Small intestine (tissue), 7 donors: ENCODE data around the gene OR5H1. TPM values are rescaled to one million over a fixed set of nuclear protein-coding genes. Genes with fewer than 3 reads are reported as not detected.

Source experiments
- DNase-seq, 2 donors: peaks; one replicate each; pipeline versions ENCODE4 v3.0.0 to v3.0.0-alpha.2; 2013
- FAIRE-seq: peaks from 2 replicates; lab custom pipeline; 2012; peaks lifted over from hg19 to GRCh38; lab: Jason Lieb, UNC
- H3K27ac ChIP-seq, 3 donors: one replicate each; pipeline ENCODE4 v1.5.1; 2013; ENCODE audit warnings: low read length in 2 of 3, mild to moderate bottlenecking in 2 of 3, control low read depth in 1 of 3, inconsistent platforms in 1 of 3, low read depth in 1 of 3, moderate library complexity in 1 of 3
- H3K27me3 ChIP-seq, 3 donors: one replicate each; pipeline ENCODE4 v1.6.1; 2013; ENCODE audit warnings: low read length in 3 of 3, inconsistent platforms in 1 of 3; ENCODE audit not compliant: control insufficient read depth in 3 of 3, insufficient read depth in 3 of 3
- H3K36me3 ChIP-seq, 3 donors: one replicate each; pipeline ENCODE4 v1.6.1; 2013; ENCODE audit warnings: low read length in 3 of 3, inconsistent platforms in 1 of 3, low read depth in 1 of 3, mild to moderate bottlenecking in 1 of 3, moderate library complexity in 1 of 3; ENCODE audit not compliant: control insufficient read depth in 3 of 3, insufficient read depth in 2 of 3
- H3K4me1 ChIP-seq, 3 donors: one replicate each; pipeline ENCODE4 v1.6.1; 2013; ENCODE audit warnings: low read length in 2 of 3, inconsistent platforms in 1 of 3, low read depth in 1 of 3, mild to moderate bottlenecking in 1 of 3, moderate library complexity in 1 of 3; ENCODE audit not compliant: control insufficient read depth in 3 of 3, insufficient read depth in 2 of 3
- H3K4me3 ChIP-seq, 3 donors: one replicate each; pipeline ENCODE4 v1.5.1; 2013; ENCODE audit warnings: low read length in 3 of 3, control low read depth in 1 of 3, inconsistent platforms in 1 of 3, low read depth in 1 of 3, mild to moderate bottlenecking in 1 of 3, moderate library complexity in 1 of 3
- H3K9me3 ChIP-seq, 2 donors: one replicate each; pipeline ENCODE4 v1.6.1; 2013; ENCODE audit warnings: low read depth in 1 of 2, low read length in 1 of 2; ENCODE audit not compliant: control insufficient read depth in 2 of 2, insufficient read depth in 1 of 2
- WGBS, 3 donors: extraction: QIAGEN DNeasy Blood & Tissue Kit; methylation state at CpG; one replicate each; pipeline ENCODE4 v1.1.7; 2013; 5-methylcytosine and 5-hydroxymethylcytosine counted together
- polyA plus RNA-seq, 4 donors: library from polyadenylated mRNA; stranded (reverse) in 3 of 4; unstranded in 1 of 4; fragments of 200-250 nt in 3 of 4; fragments of 120-200 nt in 1 of 4; gene quantifications; one replicate each; pipeline versions ENCODE4 v1.2.1 to v1.2.3, GENCODE V29; 2013
- donor health status: healthy with polysubstance abuse.
- donor health status: control.
- donor health status: control.
- donor health status: Bipolar disorder and iron deficiency.
- donor health status: healthy.

Gene OR5H1
- polyA plus RNA-seq, 4 donors = not detected

DNA sequence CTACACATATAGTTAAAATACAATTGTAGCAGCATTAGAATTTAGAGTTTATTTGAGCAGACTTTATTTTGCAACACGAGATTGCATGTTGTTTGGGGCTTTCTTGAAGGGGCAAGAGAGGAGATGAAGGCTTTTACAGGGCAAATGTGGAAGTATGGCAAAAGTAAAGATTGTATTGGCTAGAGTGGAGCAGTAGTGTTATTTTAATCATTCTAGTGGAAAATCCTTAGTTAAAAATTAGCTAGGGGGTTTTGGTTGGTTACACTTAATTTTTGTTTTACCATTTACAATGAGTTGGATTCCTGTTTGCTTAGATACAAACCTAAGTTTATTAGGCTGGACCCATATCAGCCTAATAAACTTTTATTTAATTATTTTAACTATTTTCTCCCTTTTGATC lies 40.5 kb downstream of the OR5H1 start:
- Histone ChIP-seq H3K9me3 (no peaks in the 10 kb centered on the region), H3K36me3 (no peaks in the 10 kb centered on the region), H3K27ac (no peak overlapping the region), H3K27me3 (no peaks in the 10 kb centered on the region), H3K4me1 (no peaks in the 10 kb centered on the region), H3K4me3 (no peak overlapping the region)
- DNase-seq = no peak
- no peak for FAIRE-seq
- 11 to 49% (median 27%) methylated on average over 1 of the region's 1 CpG for WGBS, 3 donors

DNA sequence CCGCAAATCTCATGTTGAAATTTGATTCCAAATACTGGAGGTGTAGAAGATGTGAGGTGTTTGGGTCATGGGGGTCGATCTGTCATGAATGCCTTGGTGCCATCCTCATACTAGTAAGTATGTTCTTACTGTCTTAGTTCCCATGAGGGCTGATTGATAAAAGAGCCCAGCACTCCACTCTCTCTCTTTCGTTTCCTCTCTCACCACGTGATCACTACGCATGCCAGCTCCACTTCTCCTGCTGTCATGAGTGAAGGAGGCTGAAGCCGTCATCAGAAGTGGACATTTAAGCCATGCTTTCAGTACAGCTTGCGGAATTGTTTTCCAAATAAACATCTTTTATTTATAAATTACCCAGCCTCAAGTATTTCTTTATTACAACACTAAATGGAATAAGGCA lies 42.1 kb downstream of the OR5H1 start:
- Histone ChIP-seq H3K36me3 (no peaks in the 10 kb centered on the region), H3K27me3 (no peaks in the 10 kb centered on the region), H3K9me3 (no peaks in the 10 kb centered on the region), H3K4me3 (no peak overlapping the region), H3K4me1 (no peaks in the 10 kb centered on the region), H3K27ac (no peak overlapping the region)
- no peak for FAIRE-seq
- WGBS, 3 donors = 80 to 85% (median 83%) methylated on average over 7 of the region's 7 CpGs
- no peak for DNase-seq

GRCh38 chr3:98180319-98180890 lies 49.9 kb downstream of the OR5H1 start:
- no peak overlapping the region for H3K4me3 ChIP-seq
- H3K9me3 ChIP-seq = no peaks in the 10 kb centered on the region
- DNase-seq = no peak
- 80 to 92% (median 89%) methylated on average over 3 of the region's 3 CpGs for WGBS, 3 donors
- H3K36me3 ChIP-seq = no peaks in the 10 kb centered on the region
- no peaks in the 10 kb centered on the region for H3K27me3 ChIP-seq
- H3K4me1 ChIP-seq = no peaks in the 10 kb centered on the region
- no peak for FAIRE-seq
- H3K27ac ChIP-seq = no peak overlapping the region

DNA sequence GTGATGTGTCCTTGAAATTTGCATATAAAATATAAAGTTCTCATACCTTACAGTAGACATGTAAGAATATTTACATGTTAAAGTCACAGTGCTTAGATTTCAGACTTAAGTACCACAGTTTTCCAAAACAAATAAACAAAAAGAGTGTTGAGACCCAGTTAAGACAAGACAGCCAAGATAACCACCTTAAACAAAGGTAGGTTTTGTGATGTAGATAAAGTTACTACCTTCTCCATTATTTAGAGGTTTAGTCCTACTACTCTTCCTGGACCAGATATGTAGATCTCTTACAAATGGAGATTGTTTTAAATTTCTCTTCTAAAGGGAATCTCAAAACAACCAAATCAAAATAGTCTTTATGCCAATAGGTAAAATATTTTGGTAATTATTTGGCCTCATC lies 51.7 kb downstream of the OR5H1 start:
- Histone ChIP-seq H3K27ac (no peak overlapping the region), H3K27me3 (no peaks in the 10 kb centered on the region), H3K36me3 (no peaks in the 10 kb centered on the region), H3K4me1 (no peaks in the 10 kb centered on the region), H3K4me3 (no peak overlapping the region), H3K9me3 (no peaks in the 10 kb centered on the region)
- FAIRE-seq (no peak), DNase-seq (no peak)

- no peak for DNase-seq
- H3K27ac ChIP-seq = no peak overlapping the region
- H3K27me3 ChIP-seq = no peaks in the 10 kb centered on the region
- H3K9me3 ChIP-seq = no peaks in the 10 kb centered on the region
- H3K4me1 ChIP-seq = no peaks in the 10 kb centered on the region
- no peak for FAIRE-seq
- no peak overlapping the region for H3K4me3 ChIP-seq
- H3K36me3 ChIP-seq = no peaks in the 10 kb centered on the region
These were observed 54.7 kb downstream of the OR5H1 start for GRCh38 chr3:98185180-98185579.

Other genes with a start within 250 kb of the OR5H1 start
- 10 to 100 TPM in 2 of 4 donors, 1 to 10 TPM in 2; 5.6 to 26.4 (median 10.6) TPM for gene RIOX2, start 158.3 kb upstream of the OR5H1 start, polyA plus RNA-seq
- not detected for gene GABRR3, start 95.4 kb upstream of the OR5H1 start, polyA plus RNA-seq
- not detected for gene OR5AC2, start 43.5 kb upstream of the OR5H1 start, polyA plus RNA-seq
- not detected for gene OR5H14, start 16.8 kb downstream of the OR5H1 start, polyA plus RNA-seq
- not detected for gene OR5H15, start 36.0 kb downstream of the OR5H1 start, polyA plus RNA-seq
- not detected for gene OR5H6, start 133.5 kb downstream of the OR5H1 start, polyA plus RNA-seq
- not detected for gene OR5H2, start 151.8 kb downstream of the OR5H1 start, polyA plus RNA-seq
- not detected for gene OR5K4, start 223.1 kb downstream of the OR5H1 start, polyA plus RNA-seq